Neural crest cell (in vitro differentiated cells): ENCODE data around the gene COL15A1. TPM values are rescaled to one million over a fixed set of nuclear protein-coding genes. Genes with fewer than 3 reads are reported as not detected.

Experiments used
- DNase-seq: peaks from one replicate; pipeline ENCODE4 v3.0.0; 2021; ENCODE audit warnings: low read depth, mixed read lengths, low spot score
- H3K27ac Mint-ChIP-seq: one replicate; pipeline ENCODE4 v1.8.0; 2021; ENCODE audit warnings: mild to moderate bottlenecking, mixed read lengths; ENCODE audit not compliant: unreplicated experiment
- H3K27me3 Mint-ChIP-seq: 2 replicates; pipeline ENCODE4 v1.8.0; 2021; ENCODE audit warnings: low read depth, mild to moderate bottlenecking, mixed read lengths
- H3K36me3 Mint-ChIP-seq: 2 replicates; pipeline ENCODE4 v1.8.0; 2021; ENCODE audit warnings: low read depth, mild to moderate bottlenecking, mixed read lengths
- H3K4me1 Mint-ChIP-seq: 2 replicates; pipeline ENCODE4 v1.8.0; 2021; ENCODE audit warnings: mixed read lengths
- H3K4me3 Mint-ChIP-seq: one replicate; pipeline ENCODE4 v1.8.0; 2021; ENCODE audit warnings: mild to moderate bottlenecking, mixed read lengths
- H3K9me3 Mint-ChIP-seq: 2 replicates; pipeline ENCODE4 v1.8.0; 2021; ENCODE audit warnings: mixed read lengths
- CTCF ChIP-seq: fragments of 200-600 bp; sonication (generic); conservative IDR thresholded peaks from 2 replicates; pipeline ENCODE4 v1.5.0; 2021; ENCODE audit warnings: antibody characterized with exemption, mild to moderate bottlenecking
- total RNA-seq: library from RNA; stranded (reverse); gene quantifications from 2 replicates; pipeline ENCODE4 v1.2.1, GENCODE V29; 2021

Gene COL15A1
- total RNA-seq, 1 donor from 2014 or later = 0.33 TPM

DNA sequence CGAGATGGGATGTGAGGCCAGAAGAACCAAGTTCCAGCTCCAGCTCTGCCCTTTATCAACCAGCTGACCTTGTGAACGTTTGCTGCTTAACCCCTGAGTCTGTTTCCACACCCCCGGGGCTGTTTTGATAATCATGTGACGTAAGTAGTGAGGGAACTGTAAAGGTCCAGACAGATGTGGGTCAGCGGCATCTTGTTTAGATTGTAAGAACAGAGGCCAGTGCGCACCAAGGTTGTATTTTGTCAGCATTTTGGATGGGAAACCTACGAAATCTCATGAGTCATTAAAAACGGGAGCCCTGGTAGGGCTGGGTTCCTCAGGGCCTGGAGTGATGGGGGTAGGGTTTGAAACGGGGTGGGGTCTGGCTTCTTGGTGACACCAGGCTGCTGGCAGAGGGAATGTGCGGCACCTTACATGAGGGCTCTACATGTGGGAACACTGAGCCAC, 13.8 kb upstream of the COL15A1 start:
- H3K4me3 Mint-ChIP-seq = no peak overlapping the region
- no peak for DNase-seq
- no peak for TF ChIP-seq CTCF
- H3K36me3 Mint-ChIP-seq = no peaks in the 10 kb centered on the region
- H3K27ac Mint-ChIP-seq = peak overlapping the region; percentile 27
- peaks cover 14% of the 10 kb centered on the region for H3K4me1 Mint-ChIP-seq
- H3K27me3 Mint-ChIP-seq = peaks cover 2% of the 10 kb centered on the region
- H3K9me3 Mint-ChIP-seq = no peaks in the 10 kb centered on the region

DNA sequence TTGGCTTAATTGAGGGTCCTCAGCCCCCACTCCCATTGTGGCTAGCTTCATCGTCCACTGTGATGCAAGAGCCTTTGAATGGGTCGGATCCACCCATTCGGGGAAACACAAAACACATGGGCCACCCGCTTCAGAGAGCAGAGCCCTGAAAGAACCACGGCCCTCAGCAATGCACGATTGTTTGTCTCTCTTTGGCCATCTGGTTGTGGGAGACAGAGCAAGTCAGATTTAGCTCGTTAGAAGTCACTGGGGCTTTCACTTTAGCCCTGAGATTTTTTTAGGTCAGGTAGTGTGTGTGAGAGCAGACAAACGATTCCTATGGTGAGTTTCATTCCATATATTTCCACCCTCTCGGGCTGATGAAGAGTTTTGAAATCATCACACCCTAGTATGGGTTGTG, 12.9 kb upstream of the COL15A1 start:
- no peak for TF ChIP-seq CTCF
- peaks cover 8% of the 10 kb centered on the region for H3K4me1 Mint-ChIP-seq
- H3K4me3 Mint-ChIP-seq = no peak overlapping the region
- no peak for DNase-seq
- no peaks in the 10 kb centered on the region for H3K36me3 Mint-ChIP-seq
- peaks cover 9% of the 10 kb centered on the region for H3K27me3 Mint-ChIP-seq
- no peaks in the 10 kb centered on the region for H3K9me3 Mint-ChIP-seq
- H3K27ac Mint-ChIP-seq = no peak overlapping the region

GRCh38 chr9:98931600-98932389, 11.9 kb upstream of the COL15A1 start:
- no peak overlapping the region for H3K27ac Mint-ChIP-seq
- no peak for DNase-seq
- no peaks in the 10 kb centered on the region for H3K36me3 Mint-ChIP-seq
- TF ChIP-seq CTCF = no peak
- H3K4me3 Mint-ChIP-seq = no peak overlapping the region
- H3K9me3 Mint-ChIP-seq = no peaks in the 10 kb centered on the region
- H3K4me1 Mint-ChIP-seq = peaks cover 8% of the 10 kb centered on the region
- peaks cover 10% of the 10 kb centered on the region for H3K27me3 Mint-ChIP-seq

- Mint-ChIP-seq H3K4me3 (no peak overlapping the region), H3K27me3 (peaks cover 14% of the 10 kb centered on the region), H3K27ac (no peak overlapping the region)
Measured at GRCh38 chr9:98933185-98933584, 10.5 kb upstream of the COL15A1 start.

DNA sequence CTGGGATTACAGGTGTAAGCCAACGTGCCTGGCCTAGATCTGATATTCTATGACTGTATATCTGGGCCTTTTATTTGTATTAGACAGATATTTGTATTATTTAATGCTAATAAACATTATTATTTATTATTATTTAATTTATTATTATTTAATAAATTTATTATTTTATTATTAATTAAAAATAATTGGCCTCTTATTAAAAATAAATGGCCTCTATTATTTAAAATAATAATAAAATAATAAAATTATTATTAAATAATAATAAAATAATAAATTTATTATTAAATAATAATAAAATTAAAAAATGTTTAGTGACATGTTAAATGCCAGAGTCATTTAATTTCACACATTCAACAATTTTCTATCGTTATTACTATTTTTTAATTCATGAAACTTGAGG, 9.8 kb upstream of the COL15A1 start:
- no peak overlapping the region for H3K4me3 Mint-ChIP-seq
- H3K27me3 Mint-ChIP-seq = peaks cover 19% of the 10 kb centered on the region
- no peaks in the 10 kb centered on the region for H3K9me3 Mint-ChIP-seq
- H3K36me3 Mint-ChIP-seq = no peaks in the 10 kb centered on the region
- no peak for TF ChIP-seq CTCF
- no peak overlapping the region for H3K27ac Mint-ChIP-seq
- H3K4me1 Mint-ChIP-seq = no peaks in the 10 kb centered on the region
- no peak for DNase-seq

More at GRCh38 chr9:98933185-98933584, 10.5 kb upstream of the COL15A1 start:
- no peak for DNase-seq
- no peak for TF ChIP-seq CTCF
- Mint-ChIP-seq H3K4me1 (peaks cover 3% of the 10 kb centered on the region), H3K9me3 (no peaks in the 10 kb centered on the region), H3K36me3 (no peaks in the 10 kb centered on the region)
